Measurements from ENCODE around the gene CCDC34.

GRCh38 chr11:27373392-27373791 lies 10.4 kb upstream of the CCDC34 start:
- TF ChIP-seq CTCF (IDR thresholded peaks at IDR 0.05) (no peak), POLR2A (IDR thresholded peaks at IDR 0.05) (no peak)

Data from testis (tissue), 2 donors.